ENCODE measurements around the gene TCEAL5. TPM values are rescaled to one million over a fixed set of nuclear protein-coding genes. Genes with fewer than 3 reads are reported as not detected.
"Not testable (repeated sequence)": the region's sequence is repeated elsewhere in the genome, so short reads cannot be mapped to it uniquely, and the experiment has no call there.

Gene TCEAL5
- under 1 TPM in 1 of 4 donors, not detected in 3; 0.38 TPM for total RNA-seq

GRCh38 chrX:103276581-103277002 is at the start of gene TCEAL5:
Gene TCEAL5, minus strand, starts transcription at chrX:103276750. Its CDS starts 2,187 bp downstream, at chrX:103274563.
- intact Hi-C loops (cut with DNase I) = no loop called here
- no peak for DNase-seq
- Histone ChIP-seq H3K4me3 (peak within 1 kb of the TSS in 2 of 4 donors; percentile 1 to 13), H3K27me3 (peaks cover 0 to 19% (median 2%) of the 10 kb centered on the region in 4 donors), H3K4me1 (no peaks in the 10 kb centered on the region), H3K27ac (no peak within 1 kb of the TSS), H3K36me3 (no peaks in the 10 kb centered on the region), H3K9me3 (no peaks in the 10 kb centered on the region)
- WGBS, 2 donors = 4 to 36% methylated on average over 11 to 17 of the region's 17 CpGs
- no peak for TF ChIP-seq POLR2A (IDR thresholded peaks at IDR 0.05)
- TF ChIP-seq CTCF (IDR thresholded peaks at IDR 0.05) = no peak

- no peak for DNase-seq
- Histone ChIP-seq H3K36me3 (no peaks in the 10 kb centered on the region), H3K27ac (no peak overlapping the region), H3K4me3 (peak overlapping the region in 2 of 4 donors; percentile 62 to 71), H3K9me3 (no peaks in the 10 kb centered on the region), H3K4me1 (peaks cover 0 to 5% (median 0%) of the 10 kb centered on the region in 3 donors), H3K27me3 (no peaks in the 10 kb centered on the region)
- WGBS, 2 donors = 72 to 74% methylated on average over 3 of the region's 3 CpGs
- no peak for TF ChIP-seq CTCF (IDR thresholded peaks at IDR 0.05)
- TF ChIP-seq POLR2A (IDR thresholded peaks at IDR 0.05) = no peak
- intact Hi-C loops (cut with DNase I) = no loop called here
These were observed 34.8 kb upstream of the TCEAL5 start for GRCh38 chrX:103311399-103311780.

- Histone ChIP-seq H3K27ac (peak within 1 kb of the TSS in 1 of 4 donors; percentile 55), H3K4me1 (peaks cover 0 to 5% (median 0%) of the 10 kb centered on the region in 3 donors), H3K9me3 (no peaks in the 10 kb centered on the region), H3K4me3 (peak within 1 kb of the TSS; percentile 46 to 71 (median 55)), H3K27me3 (no peaks in the 10 kb centered on the region), H3K36me3 (no peaks in the 10 kb centered on the region)
- 11 to 54% methylated on average over 3 to 18 of the region's 52 CpGs for WGBS, 2 donors
- intact Hi-C loops (cut with DNase I) = no loop called here
- DNase-seq = no peak
- peak in 3 of 4 donors; percentile 32 to 67 (median 36) for TF ChIP-seq POLR2A (IDR thresholded peaks at IDR 0.05)
- no peak for TF ChIP-seq CTCF (IDR thresholded peaks at IDR 0.05)
These were observed 34.2 kb upstream of the TCEAL5 start, which contains the start of gene BEX2 for GRCh38 chrX:103310555-103311398. Gene BEX2, minus strand, starts transcription at chrX:103310990. Its CDS starts 1,014 bp downstream, at chrX:103309976.

- peak overlapping the region in 1 of 4 donors; percentile 55 for H3K27ac ChIP-seq
- H3K27me3 ChIP-seq = no peaks in the 10 kb centered on the region
- WGBS, 2 donors = 70 to 72% methylated on average over 8 to 12 of the region's 32 CpGs
- DNase-seq = no peak
- TF ChIP-seq POLR2A (IDR thresholded peaks at IDR 0.05) = no peak
- TF ChIP-seq CTCF (IDR thresholded peaks at IDR 0.05) = no peak
- H3K36me3 ChIP-seq = no peaks in the 10 kb centered on the region
- intact Hi-C loops (cut with DNase I) = no loop called here
- H3K4me1 ChIP-seq = peaks cover 0 to 5% (median 0%) of the 10 kb centered on the region in 3 donors
- no peaks in the 10 kb centered on the region for H3K9me3 ChIP-seq
- H3K4me3 ChIP-seq = peak overlapping the region; percentile 46 to 71 (median 55)
These were observed 33.5 kb upstream of the TCEAL5 start for GRCh38 chrX:103309860-103310554.

GRCh38 chrX:103305666-103306065 is 29.1 kb upstream of the TCEAL5 start:
- H3K4me1 ChIP-seq; H3K27me3 ChIP-seq; H3K4me3 ChIP-seq; DNase-seq; H3K27ac ChIP-seq; intact Hi-C loops (cut with DNase I); H3K36me3 ChIP-seq; H3K9me3 ChIP-seq: not testable (repeated sequence)
- 88 to 92% methylated on average over 4 of the region's 4 CpGs for WGBS, 2 donors
